ENCODE measurements around the gene CD53. TPM values are rescaled to one million over a fixed set of nuclear protein-coding genes. Genes with fewer than 3 reads are reported as not detected.

Gene CD53
- total RNA-seq, 1 donor from 2014 or later = not detected

GRCh38 chr1:110888049-110888448, 15.1 kb downstream of the CD53 start:
- Mint-ChIP-seq H3K4me1 (no peaks in the 10 kb centered on the region), H3K4me3 (no peak overlapping the region), H3K27me3 (ENCODE audit: insufficient read depth, low read depth) (no peaks in the 10 kb centered on the region), H3K9me3 (no peaks in the 10 kb centered on the region), H3K36me3 (no peaks in the 10 kb centered on the region), H3K27ac (no peak overlapping the region)
- H3K27ac ChIP-seq = no peak overlapping the region
- no peaks in the 10 kb centered on the region for H3K79me2 ChIP-seq (ENCODE audit: low read depth)
- H3F3A ChIP-seq (ENCODE audit: low read depth) = no peaks in the 10 kb centered on the region
- no peak for DNase-seq (ENCODE audit: low spot score)
- no peak for TF ChIP-seq EZH2 (IDR thresholded peaks at IDR 0.05)
- TF ChIP-seq EZH2phosphoT487 (IDR thresholded peaks at IDR 0.05) = no peak
- TF ChIP-seq CTCF (IDR thresholded peaks at IDR 0.05) = no peak
- no peaks in the 10 kb centered on the region for H4K20me1 ChIP-seq (ENCODE audit: low read depth)
- no peak overlapping the region for H2AFZ ChIP-seq (replicated peaks)
- H3K4me3 ChIP-seq = no peak overlapping the region
- H3K4me2 ChIP-seq = no peak overlapping the region
- H3K9me3 ChIP-seq (ENCODE audit: low read depth) = no peaks in the 10 kb centered on the region
- no peaks in the 10 kb centered on the region for H3K27me3 ChIP-seq
- H3K9ac ChIP-seq = no peak overlapping the region
- H3K4me1 ChIP-seq = no peaks in the 10 kb centered on the region
- H3K36me3 ChIP-seq = no peaks in the 10 kb centered on the region

- no peak overlapping the region for H3K4me3 ChIP-seq
- H4K20me1 ChIP-seq (ENCODE audit: low read depth) = no peaks in the 10 kb centered on the region
- H3F3A ChIP-seq (ENCODE audit: low read depth) = no peaks in the 10 kb centered on the region
- Mint-ChIP-seq H3K27me3 (ENCODE audit: insufficient read depth, low read depth) (no peaks in the 10 kb centered on the region), H3K4me3 (no peak overlapping the region), H3K9me3 (peaks cover 2% of the 10 kb centered on the region), H3K4me1 (peaks cover under 1% of the 10 kb centered on the region), H3K36me3 (no peaks in the 10 kb centered on the region), H3K27ac (no peak overlapping the region)
- H3K79me2 ChIP-seq (ENCODE audit: low read depth) = no peaks in the 10 kb centered on the region
- H3K27me3 ChIP-seq = no peaks in the 10 kb centered on the region
- H3K36me3 ChIP-seq = no peaks in the 10 kb centered on the region
- H3K4me2 ChIP-seq = no peak overlapping the region
- no peak overlapping the region for H3K27ac ChIP-seq
- H3K9me3 ChIP-seq (ENCODE audit: low read depth) = no peaks in the 10 kb centered on the region
- TF ChIP-seq CTCF (IDR thresholded peaks at IDR 0.05) (no peak), EZH2phosphoT487 (IDR thresholded peaks at IDR 0.05) (no peak), EZH2 (IDR thresholded peaks at IDR 0.05) (no peak)
- no peak overlapping the region for H2AFZ ChIP-seq (replicated peaks)
- no peak overlapping the region for H3K9ac ChIP-seq
- no peak for DNase-seq (ENCODE audit: low spot score)
- H3K4me1 ChIP-seq = no peaks in the 10 kb centered on the region
Observed at GRCh38 chr1:110888641-110889040, 15.7 kb downstream of the CD53 start.

- no peaks in the 10 kb centered on the region for H3K79me2 ChIP-seq (ENCODE audit: low read depth)
- H3K36me3 Mint-ChIP-seq = no peaks in the 10 kb centered on the region
- H3K27ac ChIP-seq = no peak overlapping the region
- H4K20me1 ChIP-seq (ENCODE audit: low read depth) = no peaks in the 10 kb centered on the region
- no peak for DNase-seq (ENCODE audit: low spot score)
- no peak overlapping the region for H3K4me3 ChIP-seq
- H3F3A ChIP-seq (ENCODE audit: low read depth) = no peaks in the 10 kb centered on the region
- H3K4me1 ChIP-seq = no peaks in the 10 kb centered on the region
- no peak overlapping the region for H3K9ac ChIP-seq
- H3K4me2 ChIP-seq = no peak overlapping the region
- H3K27me3 ChIP-seq = no peaks in the 10 kb centered on the region
- H3K27me3 Mint-ChIP-seq (ENCODE audit: insufficient read depth, low read depth) = no peaks in the 10 kb centered on the region
- H3K4me1 Mint-ChIP-seq = peaks cover 3% of the 10 kb centered on the region
- H3K4me3 Mint-ChIP-seq = no peak overlapping the region
- no peaks in the 10 kb centered on the region for H3K9me3 ChIP-seq (ENCODE audit: low read depth)
- TF ChIP-seq CTCF (IDR thresholded peaks at IDR 0.05) (no peak), EZH2 (IDR thresholded peaks at IDR 0.05) (no peak), EZH2phosphoT487 (IDR thresholded peaks at IDR 0.05) (no peak)
- H2AFZ ChIP-seq (replicated peaks) = no peak overlapping the region
- no peaks in the 10 kb centered on the region for H3K36me3 ChIP-seq
- peaks cover 2% of the 10 kb centered on the region for H3K9me3 Mint-ChIP-seq
- H3K27ac Mint-ChIP-seq = no peak overlapping the region
Observed at GRCh38 chr1:110890474-110891196, 17.7 kb downstream of the CD53 start.
